PC-9 (cell line): ENCODE data around the gene CCDC167. TPM values are rescaled to one million over a fixed set of nuclear protein-coding genes. Genes with fewer than 3 reads are reported as not detected.

ENCODE experiments used
- BruUV-seq: library from RNA; stranded (reverse); fragments of 400-500 nt; replicated peaks from 2 replicates; lab custom pipeline; 2021; lab: Mats Ljungman, UMichigan
- CTCF ChIA-PET: fragments of 300-600 bp; sonication (Branson Sonifier 250); formaldehyde crosslinking; loops from one replicate; lab custom pipeline; 2022; ENCODE audit warnings: antibody characterized with exemption; lab: Charles Lee
- POLR2A ChIA-PET: fragments of 300-600 bp; sonication (Branson Sonifier 250); formaldehyde crosslinking; loops from one replicate; lab custom pipeline; 2022; ENCODE audit warnings: antibody characterized with exemption; ENCODE audit not compliant: unreplicated experiment; lab: Charles Lee
- DNase-seq, 2 experiments: peaks; one replicate each; pipeline versions ENCODE4 v3.0.0 to v3.0.0-alpha.2; 2015 to 2022; ENCODE audit warnings: mixed read lengths in 1 of 2
- H2AFZ ChIP-seq: fragments of 200-600 bp; sonication (generic); 2 replicates; pipeline ENCODE4 v1.8.1; 2017; ENCODE audit warnings: antibody characterized with exemption
- H3F3A ChIP-seq: fragments of 200-600 bp; sonication (generic); 2 replicates; pipeline ENCODE4 v1.8.1; 2017; ENCODE audit warnings: antibody characterized with exemption, mild to moderate bottlenecking, low read depth; ENCODE audit not compliant: insufficient read depth
- H3K27ac ChIP-seq: fragments of 200-600 bp; sonication (generic); 2 replicates; pipeline ENCODE4 v1.6.1; 2016; ENCODE audit warnings: mixed run types
- H3K27me3 ChIP-seq: fragments of 200-600 bp; sonication (generic); 2 replicates; pipeline ENCODE4 v1.6.1; 2016; ENCODE audit warnings: low read depth, mixed run types; ENCODE audit not compliant: insufficient read depth
- H3K36me3 ChIP-seq: fragments of 200-600 bp; sonication (generic); 2 replicates; pipeline ENCODE4 v1.6.1; 2016; ENCODE audit warnings: low read depth, mixed run types
- H3K4me1 ChIP-seq: fragments of 200-600 bp; sonication (generic); replicated peaks from 2 replicates; pipeline ENCODE4 v1.6.1; 2016; ENCODE audit warnings: mixed run types; ENCODE audit not compliant: insufficient read depth
- H3K4me2 ChIP-seq: fragments of 200-600 bp; sonication (generic); 2 replicates; pipeline ENCODE4 v1.6.1; 2017; ENCODE audit warnings: mixed run types
- H3K4me3 ChIP-seq: fragments of 200-600 bp; sonication (generic); 2 replicates; pipeline ENCODE4 v1.6.1; 2016; ENCODE audit warnings: mixed run types
- H3K79me2 ChIP-seq: fragments of 200-600 bp; sonication (generic); 2 replicates; pipeline ENCODE4 v1.6.1; 2017; ENCODE audit warnings: low read depth, mixed run types
- H3K9me2 ChIP-seq: fragments of 200-600 bp; sonication (generic); 2 replicates; pipeline ENCODE4 v1.8.1; 2017; ENCODE audit warnings: mild to moderate bottlenecking; ENCODE audit not compliant: insufficient read depth
- H3K9me3 ChIP-seq: fragments of 200-600 bp; sonication (generic); 2 replicates; pipeline ENCODE4 v1.8.1; 2016; ENCODE audit warnings: low read depth; ENCODE audit not compliant: insufficient read depth
- H4K20me1 ChIP-seq: fragments of 200-600 bp; sonication (generic); 2 replicates; pipeline ENCODE4 v1.8.1; 2017; ENCODE audit not compliant: insufficient read depth
- CTCF ChIP-seq: fragments of 200-600 bp; sonication (generic); conservative IDR thresholded peaks from 2 replicates; pipeline ENCODE4 v1.6.1; 2017; ENCODE audit warnings: mixed run types, antibody characterized with exemption, mild to moderate bottlenecking, moderate library complexity
- EZH2 ChIP-seq: fragments of 200-600 bp; sonication (generic); IDR thresholded peaks from 2 replicates; pipeline ENCODE4 v1.8.0; 2017; ENCODE audit warnings: antibody characterized with exemption, low read depth
- intact Hi-C: fragments of 100-400 bp; cut with micrococcal nuclease; formaldehyde crosslinking; loops from one replicate; pipeline ENCODE4 v1.10.0; 2022; ENCODE audit not compliant: unreplicated experiment
- total RNA-seq: library from RNA; stranded (reverse); gene quantifications from 2 replicates; pipeline ENCODE4 v1.2.3, GENCODE V29; 2021

Gene CCDC167
- total RNA-seq, 1 experiment from 2014 or later, result 29.4 TPM

- POLR2A ChIA-PET, result no interaction called here
- intact Hi-C loops, result no loop called here
- Histone ChIP-seq H3K36me3 (no peaks in the 10 kb centered on the region), H3F3A (peaks cover 10% of the 10 kb centered on the region; the same call in 1 of the 2 replicates), H3K9me2 (no peaks in the 10 kb centered on the region), H3K27me3 (0 out of 2 replicates have a peak, but pooled peaks cover 11% of the 10 kb centered on the region), H3K79me2 (no peaks in the 10 kb centered on the region), H4K20me1 (no peaks in the 10 kb centered on the region), H3K9me3 (no peaks in the 10 kb centered on the region), H3K4me1 (peaks cover 13% of the 10 kb centered on the region; the same call in 1 of the 2 replicates), H3K4me3 (no peak overlapping the region), H3K4me2 (no peak overlapping the region), H3K27ac (no peak overlapping the region), H2AFZ (no peak overlapping the region)
- CTCF ChIA-PET, result no interaction called here
- DNase-seq, result no peak
- no TSS peak for BruUV-seq
- TF ChIP-seq EZH2 (no peak), CTCF (no peak)
These were observed 28.8 kb upstream of the CCDC167 start for GRCh38 chr6:37528541-37528940.

GRCh38 chr6:37525460-37526357, 26.0 kb upstream of the CCDC167 start:
- H3K9me2 ChIP-seq, result no peaks in the 10 kb centered on the region
- H3K79me2 ChIP-seq, result no peaks in the 10 kb centered on the region
- ChIA-PET CTCF (interaction anchor here (1.2 kb wide), 1 partner anchor 12 kb away, joined by 4 read pairs; no protein-coding TSS in a partner anchor), POLR2A (no interaction called here)
- no peaks in the 10 kb centered on the region for H3K36me3 ChIP-seq
- no peaks in the 10 kb centered on the region for H4K20me1 ChIP-seq
- H3K27me3 ChIP-seq, result 0 out of 2 replicates have a peak, but pooled peaks cover 7% of the 10 kb centered on the region
- no peaks in the 10 kb centered on the region for H3K9me3 ChIP-seq
- no peak for TF ChIP-seq CTCF
- no peak for TF ChIP-seq EZH2
- no peak overlapping the region for H3K4me3 ChIP-seq
- H3F3A ChIP-seq, result peaks cover 10% of the 10 kb centered on the region; the same call in 1 of the 2 replicates
- H2AFZ ChIP-seq, result no peak overlapping the region
- H3K4me1 ChIP-seq, result peaks cover 14% of the 10 kb centered on the region; the same call in 1 of the 2 replicates
- BruUV-seq, result no TSS peak
- no peak for DNase-seq
- H3K27ac ChIP-seq, result no peak overlapping the region
- H3K4me2 ChIP-seq, result no peak overlapping the region
- intact Hi-C loops, result no loop called here

- CTCF ChIA-PET, result no interaction called here
These were observed 25.3 kb upstream of the CCDC167 start for GRCh38 chr6:37524970-37525318.

More at GRCh38 chr6:37524970-37525318, 25.3 kb upstream of the CCDC167 start:
- H3K4me3 ChIP-seq, result no peak overlapping the region
- TF ChIP-seq EZH2 (no peak), CTCF (no peak)
- intact Hi-C loops, result no loop called here
- H3K4me1 ChIP-seq, result peaks cover 14% of the 10 kb centered on the region; the same call in 1 of the 2 replicates
- no TSS peak for BruUV-seq
- DNase-seq, result no peak
- 0 out of 2 replicates have a peak, but pooled peaks cover 7% of the 10 kb centered on the region for H3K27me3 ChIP-seq
- H3F3A ChIP-seq, result peaks cover 10% of the 10 kb centered on the region; the same call in 1 of the 2 replicates
- H3K79me2 ChIP-seq, result no peaks in the 10 kb centered on the region
- H3K4me2 ChIP-seq, result 0 out of 2 replicates have a peak overlapping the region, but pooled peaks have one; percentile 67
- H3K9me3 ChIP-seq, result no peaks in the 10 kb centered on the region
- H4K20me1 ChIP-seq, result no peaks in the 10 kb centered on the region
- no peaks in the 10 kb centered on the region for H3K9me2 ChIP-seq
- H3K27ac ChIP-seq, result no peak overlapping the region
- H3K36me3 ChIP-seq, result no peaks in the 10 kb centered on the region
- no peak overlapping the region for H2AFZ ChIP-seq
- POLR2A ChIA-PET, result no interaction called here
